Measurements from ENCODE around the gene MAGED2. TPM values are rescaled to one million over a fixed set of nuclear protein-coding genes. Genes with fewer than 3 reads are reported as not detected.

MAGED2 gene
- total and polyA plus RNA-seq, 2 donors (not counting 3 experiments of a cell fraction or from before 2014, with no cell fraction given): 241 to 309 TPM

- no peak for TF ChIP-seq EZH2 (IDR thresholded peaks at IDR 0.05; ENCODE audit: borderline replicate concordance, low read depth, low read length, severe bottlenecking)
- TF ChIP-seq GATA2 (IDR thresholded peaks at IDR 0.05; ENCODE audit: insufficient read depth, insufficient read length, low read depth, low read length): no peak
- TF ChIP-seq CTCF (IDR thresholded peaks at IDR 0.05; ENCODE audit: extremely low read depth in 1 of 2, insufficient read depth in 1 of 2, low read depth in 1 of 2, low read length in 2 of 2): no peak
- no peak for TF ChIP-seq POLR2AphosphoS5 (IDR thresholded peaks at IDR 0.05; ENCODE audit: insufficient read depth, low read depth, low read length)
- TF ChIP-seq FOS (IDR thresholded peaks at IDR 0.05; ENCODE audit: borderline replicate concordance, insufficient read depth, low read length): no peak
- TF ChIP-seq POLR2A (IDR thresholded peaks at IDR 0.05; ENCODE audit: low read depth, low read length): no peak
- no peak for TF ChIP-seq MAX (IDR thresholded peaks at IDR 0.05; ENCODE audit: insufficient read depth, insufficient read length)
- TF ChIP-seq JUN (IDR thresholded peaks at IDR 0.05; ENCODE audit: borderline replicate concordance, insufficient read depth, insufficient read length, low read depth): no peak
- TF ChIP-seq MYC (IDR thresholded peaks at IDR 0.05; ENCODE audit: low read depth, low read length): no peak
- FAIRE-seq: no peak
- BruUV-seq (replicated peaks): no TSS peak
- Histone ChIP-seq H3K4me1 (ENCODE audit: control insufficient read depth, extremely low read depth, insufficient read depth, low read length) (no peaks in the 10 kb centered on the region), H3K9ac (replicated peaks; ENCODE audit: extremely low read depth, insufficient read depth, low read length) (no peak overlapping the region), H2AFZ (ENCODE audit: low read depth, low read length) (no peak overlapping the region), H3K27ac (ENCODE audit: insufficient read depth, low read depth, low read length) (no peak overlapping the region), H3K9me1 (replicated peaks; ENCODE audit: control insufficient read depth, extremely low read depth, insufficient read depth, low read length) (no peaks in the 10 kb centered on the region), H3K27me3 (ENCODE audit: control insufficient read depth in 2 of 2, insufficient read depth in 2 of 2, low read length in 2 of 2) (peaks cover 0 to 11% of the 10 kb centered on the region in 2 experiments), H4K20me1 (replicated peaks; ENCODE audit: control insufficient read depth, extremely low read depth, insufficient read depth, low read length) (no peaks in the 10 kb centered on the region), H3K9me3 (replicated peaks; ENCODE audit: control insufficient read depth, insufficient read depth, low read length) (no peaks in the 10 kb centered on the region), H3K36me3 (ENCODE audit: control insufficient read depth in 2 of 2, extremely low read depth in 1 of 2, insufficient read depth in 2 of 2, low read length in 2 of 2) (no peaks in the 10 kb centered on the region), H3K4me2 (ENCODE audit: insufficient read depth, low read length) (no peak overlapping the region), H3K4me3 (replicated peaks in 1 of 3; ENCODE audit: insufficient read depth in 1 of 3, low read depth in 1 of 3, low read length in 3 of 3) (no peak overlapping the region), H3K79me2 (ENCODE audit: control insufficient read depth, insufficient read depth, low read length) (no peaks in the 10 kb centered on the region)
- ChIA-PET CTCF (no interaction called here), POLR2A (no interaction called here)
- intact Hi-C loops (cut with micrococcal nuclease) (no loop called here), dilution Hi-C loops (cut with MboI; ENCODE audit: extremely low pct_ligation_motif_present, low sequenced_read_pairs) (no loop called here)
- DNase-seq (ENCODE audit: low read depth, low spot score): no peak
These were observed 13.5 kb upstream of the MAGED2 start for GRCh38 chrX:54794028-54794427.
